ENCODE measurements around the gene KHNYN.

DNA sequence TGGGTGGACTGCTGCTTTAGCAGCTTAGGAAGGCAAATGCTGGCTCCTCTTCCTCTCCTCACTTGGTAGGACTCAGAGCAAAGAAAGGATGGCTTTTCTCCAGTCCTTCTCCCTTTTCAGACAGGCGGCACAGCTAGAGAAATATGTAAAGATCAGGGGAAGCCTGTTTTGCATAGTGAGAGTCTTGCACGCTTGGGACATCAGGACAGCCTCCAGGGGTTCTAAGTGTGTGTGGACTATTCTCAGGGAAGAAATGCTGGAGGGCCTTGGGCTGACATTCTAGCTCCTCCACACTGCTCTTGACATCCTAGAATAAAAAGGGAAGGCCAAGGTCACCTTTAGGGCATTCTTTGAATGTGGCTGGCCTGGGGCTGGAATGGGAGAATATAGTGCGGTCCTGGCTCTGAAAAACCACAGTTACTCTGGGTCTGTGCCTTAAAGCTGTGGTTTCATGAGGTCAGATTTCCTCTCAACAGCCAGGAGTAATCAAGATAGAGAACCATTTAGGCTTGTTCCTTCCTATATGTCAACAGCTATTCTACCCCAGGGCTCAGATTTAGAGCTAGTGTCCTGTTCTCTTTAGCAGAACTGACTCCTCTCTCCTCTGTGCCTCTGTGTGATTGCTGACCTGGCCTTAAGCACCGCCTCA is 54.0 kb downstream of the KHNYN start:
- TF ChIP-seq, protein P1, sequence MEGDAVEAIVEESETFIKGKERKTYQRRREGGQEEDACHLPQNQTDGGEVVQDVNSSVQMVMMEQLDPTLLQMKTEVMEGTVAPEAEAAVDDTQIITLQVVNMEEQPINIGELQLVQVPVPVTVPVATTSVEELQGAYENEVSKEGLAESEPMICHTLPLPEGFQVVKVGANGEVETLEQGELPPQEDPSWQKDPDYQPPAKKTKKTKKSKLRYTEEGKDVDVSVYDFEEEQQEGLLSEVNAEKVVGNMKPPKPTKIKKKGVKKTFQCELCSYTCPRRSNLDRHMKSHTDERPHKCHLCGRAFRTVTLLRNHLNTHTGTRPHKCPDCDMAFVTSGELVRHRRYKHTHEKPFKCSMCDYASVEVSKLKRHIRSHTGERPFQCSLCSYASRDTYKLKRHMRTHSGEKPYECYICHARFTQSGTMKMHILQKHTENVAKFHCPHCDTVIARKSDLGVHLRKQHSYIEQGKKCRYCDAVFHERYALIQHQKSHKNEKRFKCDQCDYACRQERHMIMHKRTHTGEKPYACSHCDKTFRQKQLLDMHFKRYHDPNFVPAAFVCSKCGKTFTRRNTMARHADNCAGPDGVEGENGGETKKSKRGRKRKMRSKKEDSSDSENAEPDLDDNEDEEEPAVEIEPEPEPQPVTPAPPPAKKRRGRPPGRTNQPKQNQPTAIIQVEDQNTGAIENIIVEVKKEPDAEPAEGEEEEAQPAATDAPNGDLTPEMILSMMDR (IDR thresholded peaks at IDR 0.05; ENCODE audit: insufficient read depth, low read length, poor library complexity, severe bottlenecking), result no peak
- TF ChIP-seq EZH2phosphoT487 (conservative IDR thresholded peaks at IDR 0.05; ENCODE audit: low read length), result no peak
